Bronchus fibroblast of lung (primary cell): Measurements from ENCODE around the gene ERCC6L. TPM values are rescaled to one million over a fixed set of nuclear protein-coding genes. Genes with fewer than 3 reads are reported as not detected.

Source experiments
- total RNA-seq: library from RNA; depleted of rRNA; stranded (reverse); fragments of >200 nt; gene quantifications from 2 replicates; pipeline ENCODE4 v1.2.3, GENCODE V29; 2015

The ERCC6L gene
- 7.4 and 9.4 TPM in 2 replicates for total RNA-seq

GRCh38 chrX:72238721-72239475 is at the start of gene ERCC6L:
TSS of gene ERCC6L (minus strand) at chrX:72239027. CDS start at chrX:72238911, 116 bp downstream.

GRCh38 chrX:72181178-72182125 is 57.4 kb downstream of the ERCC6L start, which contains the start of gene PIN4:
TSS of gene PIN4 (plus strand) at chrX:72181757. CDS start at chrX:72181786, 29 bp downstream.

Other genes starting within 250 kb of the ERCC6L start
- 0.84 and 0.89 TPM in 2 replicates for gene RTL5, start 107.1 kb downstream of the ERCC6L start, total RNA-seq
- gene PIN4, start 57.3 kb downstream of the ERCC6L start, total RNA-seq: 7.0 and 9.8 TPM in 2 replicates
- 701 and 789 TPM in 2 replicates for gene RPS4X, start 38.2 kb upstream of the ERCC6L start, total RNA-seq
- 0.17 TPM in 1 of 2 replicates, not detected in the other for gene CITED1, start 66.9 kb upstream of the ERCC6L start, total RNA-seq